ENCODE data around the gene ESR1.

GRCh38 chr6:151891524-151891923, 84.0 kb downstream of the ESR1 start:
- TF ChIP-seq POLR2A (IDR thresholded peaks at IDR 0.05) (no peak), CTCF (IDR thresholded peaks at IDR 0.05) (no peak)

Data from suprapubic skin (tissue), 3 donors.